Fibroblast of pulmonary artery (primary cell): ENCODE data around the gene ZC3H12D.

Experiments used
- DNase-seq: peaks from one replicate; pipeline ENCODE4 v3.0.0-alpha.2; 2010; ENCODE audit warnings: low read depth
- H3K4me3 ChIP-seq: replicated peaks from 2 replicates; pipeline ENCODE4 v1.5.1; 2011; ENCODE audit warnings: low read depth, mild to moderate bottlenecking, control low read depth, low read length, moderate library complexity
- CTCF ChIP-seq: IDR thresholded peaks from 2 replicates; pipeline ENCODE4 v1.5.1; 2011; ENCODE audit warnings: mild to moderate bottlenecking, control low read depth, low read length, inconsistent platforms; ENCODE audit errors: missing control alignments

The ZC3H12D gene

GRCh38 chr6:149484733-149485700 lies at the start of gene ZC3H12D:
TSS of gene ZC3H12D (minus strand) at chr6:149485014. CDS start at chr6:149474543, 10,471 bp downstream.
- DNase-seq = no peak
- H3K4me3 ChIP-seq = no peak within 1 kb of the TSS
- no peak for TF ChIP-seq CTCF

- H3K4me3 ChIP-seq = no peak overlapping the region
- DNase-seq = no peak
- no peak for TF ChIP-seq CTCF
These were observed 44.8 kb upstream of the ZC3H12D start for GRCh38 chr6:149529650-149530049.

GRCh38 chr6:149515494-149515893 lies 30.7 kb upstream of the ZC3H12D start:
- H3K4me3 ChIP-seq = no peak overlapping the region
- no peak for TF ChIP-seq CTCF
- DNase-seq = no peak

GRCh38 chr6:149513915-149514314 lies 29.1 kb upstream of the ZC3H12D start:
- no peak for TF ChIP-seq CTCF
- DNase-seq = no peak
- H3K4me3 ChIP-seq = no peak overlapping the region

- no peak for DNase-seq
- no peak overlapping the region for H3K4me3 ChIP-seq
- TF ChIP-seq CTCF = no peak
These were observed 26.1 kb upstream of the ZC3H12D start for GRCh38 chr6:149510793-149511512.

- DNase-seq = no peak
- H3K4me3 ChIP-seq = no peak overlapping the region
- TF ChIP-seq CTCF = no peak
These were observed 23.7 kb upstream of the ZC3H12D start for GRCh38 chr6:149508485-149508884.
